Measurements from ENCODE around the gene SLC6A19.

SLC6A19 gene

GRCh38 chr5:1209489-1209852 lies 8.1 kb downstream of the SLC6A19 start:
- TF ChIP-seq POLR2A (IDR thresholded peaks at IDR 0.05; ENCODE audit: low read length) (no peak), GATA1 (IDR thresholded peaks at IDR 0.05; ENCODE audit: low read depth, low read length) (no peak)
- DNase-seq = no peak

GRCh38 chr5:1209896-1210776 lies 8.7 kb downstream of the SLC6A19 start:
- no peak for TF ChIP-seq POLR2A (IDR thresholded peaks at IDR 0.05; ENCODE audit: low read length)
- TF ChIP-seq GATA1 (IDR thresholded peaks at IDR 0.05; ENCODE audit: low read depth, low read length) = no peak
- no peak for DNase-seq

GRCh38 chr5:1210832-1211251 lies 9.4 kb downstream of the SLC6A19 start:
- no peak for DNase-seq
- no peak for TF ChIP-seq GATA1 (IDR thresholded peaks at IDR 0.05; ENCODE audit: low read depth, low read length)
- no peak for TF ChIP-seq POLR2A (IDR thresholded peaks at IDR 0.05; ENCODE audit: low read length)

- peak in 1 of 2 experiments; percentile 15 for DNase-seq
- TF ChIP-seq GATA1 (IDR thresholded peaks at IDR 0.05; ENCODE audit: low read depth, low read length) (no peak), POLR2A (IDR thresholded peaks at IDR 0.05; ENCODE audit: low read length) (no peak)
Measured at GRCh38 chr5:1211701-1212100, 10.3 kb downstream of the SLC6A19 start.

GRCh38 chr5:1212271-1212670 lies 10.9 kb downstream of the SLC6A19 start:
- no peak for DNase-seq
- no peak for TF ChIP-seq GATA1 (IDR thresholded peaks at IDR 0.05; ENCODE audit: low read depth, low read length)
- TF ChIP-seq POLR2A (IDR thresholded peaks at IDR 0.05; ENCODE audit: low read length) = no peak

- no peak for TF ChIP-seq POLR2A (IDR thresholded peaks at IDR 0.05; ENCODE audit: low read length)
- no peak for TF ChIP-seq GATA1 (IDR thresholded peaks at IDR 0.05; ENCODE audit: low read depth, low read length)
- no peak for DNase-seq
Measured at GRCh38 chr5:1212881-1213280, 11.5 kb downstream of the SLC6A19 start.

GRCh38 chr5:1213508-1214162 lies 12.2 kb downstream of the SLC6A19 start:
- no peak for DNase-seq
- no peak for TF ChIP-seq POLR2A (IDR thresholded peaks at IDR 0.05; ENCODE audit: low read length)
- TF ChIP-seq GATA1 (IDR thresholded peaks at IDR 0.05; ENCODE audit: low read depth, low read length) = no peak

- DNase-seq = no peak
- no peak for TF ChIP-seq GATA1 (IDR thresholded peaks at IDR 0.05; ENCODE audit: low read depth, low read length)
- no peak for TF ChIP-seq POLR2A (IDR thresholded peaks at IDR 0.05; ENCODE audit: low read length)
Measured at GRCh38 chr5:1214163-1214935, 13.0 kb downstream of the SLC6A19 start.

GRCh38 chr5:1214936-1215220 lies 13.5 kb downstream of the SLC6A19 start:
- DNase-seq = no peak
- TF ChIP-seq POLR2A (IDR thresholded peaks at IDR 0.05; ENCODE audit: low read length) = no peak
- TF ChIP-seq GATA1 (IDR thresholded peaks at IDR 0.05; ENCODE audit: low read depth, low read length) = no peak

GRCh38 chr5:1215320-1216096 lies 14.1 kb downstream of the SLC6A19 start:
- TF ChIP-seq GATA1 (IDR thresholded peaks at IDR 0.05; ENCODE audit: low read depth, low read length) (no peak), POLR2A (IDR thresholded peaks at IDR 0.05; ENCODE audit: low read length) (no peak)
- DNase-seq = no peak

GRCh38 chr5:1216211-1216917 lies 15.0 kb downstream of the SLC6A19 start:
- DNase-seq = no peak
- no peak for TF ChIP-seq POLR2A (IDR thresholded peaks at IDR 0.05; ENCODE audit: low read length)
- TF ChIP-seq GATA1 (IDR thresholded peaks at IDR 0.05; ENCODE audit: low read depth, low read length) = no peak

GRCh38 chr5:1216918-1217295 lies 15.5 kb downstream of the SLC6A19 start:
- no peak for DNase-seq

GRCh38 chr5:1217596-1218206 lies 16.3 kb downstream of the SLC6A19 start:
- DNase-seq = no peak

More at GRCh38 chr5:1216918-1217295, 15.5 kb downstream of the SLC6A19 start:
- TF ChIP-seq GATA1 (IDR thresholded peaks at IDR 0.05; ENCODE audit: low read depth, low read length) = no peak
- TF ChIP-seq POLR2A (IDR thresholded peaks at IDR 0.05; ENCODE audit: low read length) = no peak

More at GRCh38 chr5:1217596-1218206, 16.3 kb downstream of the SLC6A19 start:
- TF ChIP-seq POLR2A (IDR thresholded peaks at IDR 0.05; ENCODE audit: low read length) (no peak), GATA1 (IDR thresholded peaks at IDR 0.05; ENCODE audit: low read depth, low read length) (no peak)

Data from erythroblast (primary cell).